Bronchial epithelial cell (primary cell): ENCODE results near the gene FCRL6. TPM values are rescaled to one million over a fixed set of nuclear protein-coding genes. Genes with fewer than 3 reads are reported as not detected.

ENCODE experiments used
- DNase-seq: peaks from one replicate; pipeline ENCODE4 v3.0.0-alpha.2; 2010; ENCODE audit warnings: low read depth
- FAIRE-seq: peaks from 2 replicates; lab custom pipeline; 2011; peaks lifted over from hg19 to GRCh38; lab: Jason Lieb, UNC
- H3K27me3 ChIP-seq: 2 replicates; pipeline ENCODE4 v1.5.1; 2011; ENCODE audit warnings: low read length; ENCODE audit not compliant: control insufficient read depth, insufficient read depth
- H3K36me3 ChIP-seq: 2 replicates; pipeline ENCODE4 v1.5.1; 2011; ENCODE audit warnings: low read length; ENCODE audit not compliant: control insufficient read depth, insufficient read depth
- H3K4me3 ChIP-seq: 2 replicates; pipeline ENCODE4 v1.5.1; 2011; ENCODE audit warnings: mild to moderate bottlenecking, low read depth, low read length, control low read depth
- CTCF ChIP-seq: IDR thresholded peaks from 2 replicates; pipeline ENCODE4 v1.5.1; 2011; ENCODE audit warnings: mild to moderate bottlenecking, moderate library complexity, low read length, control low read depth, inconsistent platforms; ENCODE audit not compliant: insufficient read depth, severe bottlenecking
- total RNA-seq: library from RNA; depleted of rRNA; stranded (reverse); fragments of >200 nt; gene quantifications from 2 replicates; pipeline ENCODE4 v1.2.1, GENCODE V29; 2014

FCRL6 gene
- total RNA-seq, 1 donor from 2014 or later, result not detected

DNA sequence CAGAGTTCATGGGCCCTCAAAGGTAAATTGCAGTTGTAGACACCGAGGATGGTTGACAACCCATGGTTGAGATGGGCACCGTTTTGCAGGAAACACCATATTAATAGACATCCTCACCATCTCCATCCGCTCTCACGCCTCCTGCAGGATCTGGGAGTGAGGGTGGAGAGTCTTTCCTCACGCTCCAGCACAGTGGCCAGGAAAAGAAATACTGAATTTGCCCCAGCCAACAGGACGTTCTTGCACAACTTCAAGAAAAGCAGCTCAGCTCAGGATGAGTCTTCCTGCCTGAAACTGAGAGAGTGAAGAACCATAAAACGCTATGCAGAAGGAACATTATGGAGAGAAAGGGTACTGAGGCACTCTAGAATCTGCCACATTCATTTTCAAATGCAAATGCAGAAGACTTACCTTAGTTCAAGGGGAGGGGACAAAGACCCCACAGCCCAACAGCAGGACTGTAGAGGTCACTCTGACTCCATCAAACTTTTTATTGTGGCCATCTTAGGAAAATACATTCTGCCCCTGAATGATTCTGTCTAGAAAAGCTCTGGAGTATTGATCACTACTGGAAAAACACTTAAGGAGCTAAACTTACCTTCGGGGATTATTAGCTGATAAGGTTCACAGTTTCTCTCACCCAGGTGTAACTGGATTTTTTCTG lies 33.8 kb downstream of the FCRL6 start:
- FAIRE-seq (no peak), DNase-seq (no peak)
- Histone ChIP-seq H3K36me3 (no peaks in the 10 kb centered on the region), H3K4me3 (no peak overlapping the region), H3K27me3 (no peaks in the 10 kb centered on the region)
- TF ChIP-seq CTCF, result no peak

- FAIRE-seq (no peak), DNase-seq (no peak)
- no peaks in the 10 kb centered on the region for H3K36me3 ChIP-seq
- no peaks in the 10 kb centered on the region for H3K27me3 ChIP-seq
- no peak for TF ChIP-seq CTCF
- H3K4me3 ChIP-seq, result no peak overlapping the region
Measured at GRCh38 chr1:159838715-159839114, 36.6 kb downstream of the FCRL6 start.

DNA sequence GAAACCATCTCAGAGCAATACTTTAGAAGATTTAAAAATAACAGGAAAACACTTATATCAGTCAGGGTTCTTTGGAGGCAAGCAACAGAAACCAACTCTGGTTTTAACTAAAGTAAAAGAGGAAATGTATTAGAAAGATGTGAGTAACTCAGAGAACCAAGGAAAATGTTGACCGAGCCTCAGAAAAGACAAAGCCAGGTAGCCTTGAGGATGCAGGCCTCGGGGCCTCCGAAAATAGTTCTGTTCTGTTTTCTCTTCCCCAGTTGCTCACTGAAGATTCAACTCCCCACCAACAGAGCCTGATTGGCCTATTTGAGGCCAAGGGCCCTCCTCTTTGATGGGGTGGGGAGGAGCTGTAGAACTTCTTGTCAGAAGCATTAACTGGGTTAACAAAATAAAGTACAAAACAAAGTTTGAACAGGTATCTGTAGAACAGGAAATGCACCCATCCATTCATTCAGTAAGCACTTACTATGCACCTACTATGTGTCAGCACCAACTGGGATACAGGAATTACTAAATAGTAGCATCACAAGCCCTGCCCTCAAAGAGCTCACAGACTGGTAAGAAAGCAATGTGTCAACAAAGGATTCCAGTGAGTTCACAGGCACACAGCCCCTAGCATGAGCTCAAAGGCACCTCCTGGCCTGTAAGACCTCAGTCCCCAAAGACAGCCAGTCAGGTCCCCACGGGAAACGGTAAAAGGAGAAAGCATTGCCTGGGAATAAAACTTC lies 37.1 kb downstream of the FCRL6 start:
- Histone ChIP-seq H3K27me3 (no peaks in the 10 kb centered on the region), H3K4me3 (no peak overlapping the region), H3K36me3 (no peaks in the 10 kb centered on the region)
- TF ChIP-seq CTCF, result no peak
- no peak for FAIRE-seq
- no peak for DNase-seq

- FAIRE-seq (no peak), DNase-seq (no peak)
Measured at GRCh38 chr1:159841749-159842148, 39.6 kb downstream of the FCRL6 start.

GRCh38 chr1:159843459-159843858 lies 41.3 kb downstream of the FCRL6 start:
- H3K4me3 ChIP-seq, result no peak overlapping the region
- H3K36me3 ChIP-seq, result no peaks in the 10 kb centered on the region
- no peak for TF ChIP-seq CTCF
- FAIRE-seq, result no peak
- DNase-seq, result no peak
- no peaks in the 10 kb centered on the region for H3K27me3 ChIP-seq

More at GRCh38 chr1:159841749-159842148, 39.6 kb downstream of the FCRL6 start:
- no peak for TF ChIP-seq CTCF
- H3K27me3 ChIP-seq, result no peaks in the 10 kb centered on the region
- no peaks in the 10 kb centered on the region for H3K36me3 ChIP-seq
- no peak overlapping the region for H3K4me3 ChIP-seq
